Kidney tubule cell (primary cell): Measurements from ENCODE around the gene ACTL6B.
"Not testable (repeated sequence)": the region's sequence is repeated elsewhere in the genome, so short reads cannot be mapped to it uniquely, and the experiment has no call there.

Source experiments
- DNase-seq: peaks from one replicate; pipeline ENCODE4 v3.0.0-alpha.2; 2018; ENCODE audit warnings: low spot score

The ACTL6B gene

GRCh38 chr7:100671353-100672327 lies 15.4 kb upstream of the ACTL6B start:
- no peak for DNase-seq

GRCh38 chr7:100670074-100670473 lies 13.8 kb upstream of the ACTL6B start:
- DNase-seq: no peak

GRCh38 chr7:100669106-100669505 lies 12.9 kb upstream of the ACTL6B start:
- not testable (repeated sequence) for DNase-seq

- no peak for DNase-seq
Measured at GRCh38 chr7:100668069-100668449, 11.8 kb upstream of the ACTL6B start.

- DNase-seq: no peak
Measured at GRCh38 chr7:100667331-100668068, 11.3 kb upstream of the ACTL6B start.

GRCh38 chr7:100665168-100665726 lies 9.0 kb upstream of the ACTL6B start:
- DNase-seq: no peak

GRCh38 chr7:100662194-100662776 lies 6.0 kb upstream of the ACTL6B start:
- not testable (repeated sequence) for DNase-seq

- no peak for DNase-seq
Measured at GRCh38 chr7:100654908-100655831, 1.1 kb downstream of the ACTL6B start.

- no peak for DNase-seq
Measured at GRCh38 chr7:100649826-100650565, 6.3 kb downstream of the ACTL6B start.

- DNase-seq: no peak
Measured at GRCh38 chr7:100642534-100642907, 13.7 kb downstream of the ACTL6B start.

GRCh38 chr7:100641860-100642533 lies 14.3 kb downstream of the ACTL6B start:
- DNase-seq: no peak

- DNase-seq: no peak
Measured at GRCh38 chr7:100641463-100641859, 14.8 kb downstream of the ACTL6B start, which contains the start of gene TFR2. TFR2 (minus strand) TSS chr7:100641552; CDS start chr7:100641509, 43 bp downstream.

GRCh38 chr7:100640517-100641440 lies 15.5 kb downstream of the ACTL6B start:
- no peak for DNase-seq

- no peak for DNase-seq
Measured at GRCh38 chr7:100639995-100640516, 16.2 kb downstream of the ACTL6B start.

- DNase-seq: peak; percentile 43
Measured at GRCh38 chr7:100632951-100633717, 23.1 kb downstream of the ACTL6B start.

GRCh38 chr7:100630066-100630465 lies 26.2 kb downstream of the ACTL6B start:
- no peak for DNase-seq

GRCh38 chr7:100629117-100629716 lies 27.0 kb downstream of the ACTL6B start:
- peak; percentile 32 for DNase-seq
